Measurements from ENCODE around the gene LRRC17. TPM values are rescaled to one million over a fixed set of nuclear protein-coding genes. Genes with fewer than 3 reads are reported as not detected.
"Not testable (repeated sequence)": the region's sequence is repeated elsewhere in the genome, so short reads cannot be mapped to it uniquely, and the experiment has no call there.

LRRC17 gene
- total and polyA plus RNA-seq, 10 of the 15 experiments (the other 5 are each of a cell fraction or from before 2014, with no cell fraction given), result 0.06 to 0.31 (median 0.10) TPM; not detected in 5

- DNase-seq (ENCODE audit: low read depth, low spot score); H2AFZ ChIP-seq (ENCODE audit: control insufficient read depth, low read depth, low read length); RAD21 ChIA-PET (ENCODE audit: unreplicated experiment); H3K36me3 ChIP-seq (ENCODE audit: control insufficient read depth in 2 of 2, insufficient read depth in 2 of 2, low read length in 1 of 2); POLR2A ChIA-PET; FAIRE-seq; CTCF ChIA-PET; in situ Hi-C loops (cut with MboI); intact Hi-C loops (cut with micrococcal nuclease; ENCODE audit: unreplicated experiment); H3K4me1 ChIP-seq (ENCODE audit: control insufficient read depth, insufficient read depth, low read length); BruUV-seq (replicated peaks); H3K27me3 ChIP-seq (replicated peaks in 1 of 2; ENCODE audit: control insufficient read depth in 2 of 2, insufficient read depth in 2 of 2, low read length in 1 of 2); H3K27ac ChIP-seq (ENCODE audit: control insufficient read depth, insufficient read depth); H3K4me3 ChIP-seq; H3K79me2 ChIP-seq (ENCODE audit: control insufficient read depth, insufficient read depth, low read length); H3K4me2 ChIP-seq (ENCODE audit: control insufficient read depth, insufficient read depth); ATAC-seq; H4K20me1 ChIP-seq (ENCODE audit: control insufficient read depth, insufficient read depth); H3K9me3 ChIP-seq (replicated peaks; ENCODE audit: control insufficient read depth, insufficient read depth, low read length); SMC1A ChIA-PET (ENCODE audit: uncharacterized antibody, unreplicated experiment); H3K9ac ChIP-seq (ENCODE audit: control insufficient read depth, insufficient read depth, low read length): not testable (repeated sequence)
- 0% methylated on average over 1 of the region's 1 CpG for WGBS (ENCODE audit: insufficient coverage, insufficient replicate concordance, low lambda C conversion rate, missing lambda C conversion rate)
Measured at GRCh38 chr7:102903576-102903975, 9.2 kb upstream of the LRRC17 start.

GRCh38 chr7:102908676-102909075, 4.1 kb upstream of the LRRC17 start:
- ChIA-PET CTCF (no interaction called here), RAD21 (ENCODE audit: unreplicated experiment) (no interaction called here), POLR2A (no interaction called here), SMC1A (ENCODE audit: uncharacterized antibody, unreplicated experiment) (no interaction called here)
- Histone ChIP-seq H3K4me2 (ENCODE audit: control insufficient read depth, insufficient read depth) (no peak overlapping the region), H3K9me3 (replicated peaks; ENCODE audit: control insufficient read depth, insufficient read depth, low read length) (no peaks in the 10 kb centered on the region; the same call in 2 of the 3 replicates), H4K20me1 (ENCODE audit: control insufficient read depth, insufficient read depth) (no peaks in the 10 kb centered on the region), H2AFZ (ENCODE audit: control insufficient read depth, low read depth, low read length) (no peak overlapping the region), H3K79me2 (ENCODE audit: control insufficient read depth, insufficient read depth, low read length) (no peaks in the 10 kb centered on the region), H3K4me3 (no peak overlapping the region), H3K27ac (ENCODE audit: control insufficient read depth, insufficient read depth) (no peak overlapping the region), H3K4me1 (ENCODE audit: control insufficient read depth, insufficient read depth, low read length) (no peaks in the 10 kb centered on the region), H3K27me3 (replicated peaks in 1 of 2; ENCODE audit: control insufficient read depth in 2 of 2, insufficient read depth in 2 of 2, low read length in 1 of 2) (no peaks in the 10 kb centered on the region), H3K9ac (ENCODE audit: control insufficient read depth, insufficient read depth, low read length) (no peak overlapping the region), H3K36me3 (ENCODE audit: control insufficient read depth in 2 of 2, insufficient read depth in 2 of 2, low read length in 1 of 2) (no peaks in the 10 kb centered on the region)
- intact Hi-C loops (cut with micrococcal nuclease; ENCODE audit: unreplicated experiment) (no loop called here), in situ Hi-C loops (cut with MboI) (no loop called here)
- DNase-seq (ENCODE audit: low read depth, low spot score) (no peak), ATAC-seq (no peak), FAIRE-seq (no peak)
- BruUV-seq (replicated peaks), result no TSS peak
- TF ChIP-seq EED (IDR thresholded peaks at IDR 0.05; ENCODE audit: low read depth), result no peak
- TF ChIP-seq SMC3 (IDR thresholded peaks at IDR 0.05; ENCODE audit: borderline replicate concordance, low read length), result no peak
- no peak for TF ChIP-seq EZH2 (IDR thresholded peaks at IDR 0.05; ENCODE audit: borderline replicate concordance, control insufficient read depth, low read depth, low read length)
- no peak for TF ChIP-seq SMAD1 (IDR thresholded peaks at IDR 0.05; ENCODE audit: low read depth, partially characterized antibody)
- TF ChIP-seq USF1 (IDR thresholded peaks at IDR 0.05; ENCODE audit: borderline replicate concordance, extremely low read length, insufficient read depth, low read depth, low read length), result no peak
- no peak for TF ChIP-seq CTCF (IDR thresholded peaks at IDR 0.05 in 2 of 3, conservative IDR thresholded peaks at IDR 0.05 in 1 of 3; ENCODE audit: control insufficient read depth in 2 of 3, extremely low read depth in 1 of 3, insufficient read depth in 1 of 3, low read depth in 3 of 3, low read length in 3 of 3)
- no peak for TF ChIP-seq SREBF2 (IDR thresholded peaks at IDR 0.05; ENCODE audit: low read length)
- no peak for TF ChIP-seq PBX3 (IDR thresholded peaks at IDR 0.05; ENCODE audit: insufficient replicate concordance, low read depth, low read length)
- no peak for TF ChIP-seq ZNF217 (IDR thresholded peaks at IDR 0.05)
- no peak for TF ChIP-seq PRDM15 (CRISPR knock-in tag; IDR thresholded peaks at IDR 0.05)

All from GM12878 (cell line).